ENCODE data around the gene SPRR2G.
"Not testable (repeated sequence)": the region's sequence is repeated elsewhere in the genome, so short reads cannot be mapped to it uniquely, and the experiment has no call there.

The SPRR2G gene

GRCh38 chr1:153113416-153113815, 37.3 kb downstream of the SPRR2G start, which contains the start of gene SPRR2F:
Gene SPRR2F, minus strand, starts transcription at chr1:153113516. Its CDS starts 783 bp downstream, at chr1:153112733.
- no peak for DNase-seq (ENCODE audit: low read depth)

GRCh38 chr1:153112454-153112853, 38.2 kb downstream of the SPRR2G start:
- not testable (repeated sequence) for DNase-seq (ENCODE audit: low read depth)

GRCh38 chr1:153100245-153100644, 50.4 kb downstream of the SPRR2G start:
- DNase-seq (ENCODE audit: low read depth): no peak
